Thyroid gland (tissue), 4 donors: ENCODE measurements around the gene PCID2.

Experiments
- POLR2A ChIP-seq, 2 donors: fragments of 450-650 bp; IDR thresholded peaks; one replicate each; pipeline ENCODE4 v1.6.1; 2017; ENCODE audit warnings: antibody characterized with exemption in 2 of 2, mild to moderate bottlenecking in 2 of 2, moderate library complexity in 1 of 2
- TF ChIP-seq, protein P1 (sequence below), 6 experiments: fragments of 200-600 bp in 3 of 6; fragments of 450-650 bp in 3 of 6; sonication (generic) in 3 of 6; IDR thresholded peaks; one replicate each; pipeline ENCODE4 v1.5.1; 2016 to 2019; ENCODE audit warnings: antibody characterized with exemption in 6 of 6, mild to moderate bottlenecking in 2 of 6, inconsistent platforms in 1 of 6, moderate library complexity in 1 of 6

DNA sequence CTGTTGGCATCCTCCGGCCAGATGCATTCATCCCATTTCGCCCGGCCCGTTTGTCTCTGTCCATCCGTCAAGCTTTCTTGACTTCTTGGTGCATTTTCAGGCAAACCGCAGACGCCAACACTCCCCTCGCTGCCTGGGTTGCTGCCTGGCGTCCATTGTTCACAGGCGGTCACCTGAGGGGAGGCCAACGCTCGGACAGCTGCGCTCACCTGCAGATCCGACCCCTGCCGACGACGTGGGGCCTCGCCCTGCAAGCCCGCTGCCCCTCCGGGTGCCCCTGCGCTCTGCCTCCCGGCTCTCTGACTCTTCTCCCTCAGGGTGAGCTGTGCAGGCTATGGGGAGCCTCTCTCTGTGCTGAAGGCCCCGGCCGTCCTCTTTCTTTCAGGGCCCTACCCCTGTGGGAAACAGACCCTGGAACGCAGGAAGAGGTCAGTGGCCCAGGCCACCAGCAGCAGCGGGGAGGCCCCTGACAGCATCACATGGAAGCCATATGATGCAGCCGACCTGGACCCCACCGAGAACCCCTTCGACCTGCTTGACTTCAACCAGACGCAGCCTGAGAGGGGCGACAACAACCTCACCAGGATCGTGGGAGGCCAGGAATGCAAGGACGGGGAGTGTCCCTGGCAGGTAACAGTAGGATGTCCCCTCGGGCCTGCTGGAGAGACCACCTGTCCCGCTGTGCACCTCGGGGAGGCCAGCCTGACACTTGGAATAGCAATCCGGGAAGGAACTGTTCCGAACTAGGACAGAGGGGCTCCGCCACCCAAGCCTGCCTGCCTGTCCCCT is 64.8 kb downstream of the PCID2 start:
- no peak for TF ChIP-seq POLR2A (IDR thresholded peaks at IDR 0.05)
- TF ChIP-seq, protein P1, sequence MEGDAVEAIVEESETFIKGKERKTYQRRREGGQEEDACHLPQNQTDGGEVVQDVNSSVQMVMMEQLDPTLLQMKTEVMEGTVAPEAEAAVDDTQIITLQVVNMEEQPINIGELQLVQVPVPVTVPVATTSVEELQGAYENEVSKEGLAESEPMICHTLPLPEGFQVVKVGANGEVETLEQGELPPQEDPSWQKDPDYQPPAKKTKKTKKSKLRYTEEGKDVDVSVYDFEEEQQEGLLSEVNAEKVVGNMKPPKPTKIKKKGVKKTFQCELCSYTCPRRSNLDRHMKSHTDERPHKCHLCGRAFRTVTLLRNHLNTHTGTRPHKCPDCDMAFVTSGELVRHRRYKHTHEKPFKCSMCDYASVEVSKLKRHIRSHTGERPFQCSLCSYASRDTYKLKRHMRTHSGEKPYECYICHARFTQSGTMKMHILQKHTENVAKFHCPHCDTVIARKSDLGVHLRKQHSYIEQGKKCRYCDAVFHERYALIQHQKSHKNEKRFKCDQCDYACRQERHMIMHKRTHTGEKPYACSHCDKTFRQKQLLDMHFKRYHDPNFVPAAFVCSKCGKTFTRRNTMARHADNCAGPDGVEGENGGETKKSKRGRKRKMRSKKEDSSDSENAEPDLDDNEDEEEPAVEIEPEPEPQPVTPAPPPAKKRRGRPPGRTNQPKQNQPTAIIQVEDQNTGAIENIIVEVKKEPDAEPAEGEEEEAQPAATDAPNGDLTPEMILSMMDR (IDR thresholded peaks at IDR 0.05), result no peak
